GM12874 (cell line): ENCODE data around the gene RNF32.

Experiments
- CTCF ChIP-seq: IDR thresholded peaks from 2 replicates; pipeline ENCODE4 v1.5.1; 2011; ENCODE audit warnings: low read depth, mild to moderate bottlenecking, control low read depth, low read length, moderate library complexity; ENCODE audit not compliant: insufficient read depth

Gene RNF32

GRCh38 chr7:156629873-156630272 lies 10.7 kb upstream of the RNF32 start:
- no peak for TF ChIP-seq CTCF

GRCh38 chr7:156634117-156634516 lies 6.5 kb upstream of the RNF32 start:
- TF ChIP-seq CTCF: no peak

- TF ChIP-seq CTCF: no peak
These were observed 4.8 kb upstream of the RNF32 start for GRCh38 chr7:156635529-156636385.

GRCh38 chr7:156638443-156639077 lies 2.0 kb upstream of the RNF32 start:
- no peak for TF ChIP-seq CTCF

- TF ChIP-seq CTCF: no peak
These were observed 933 bp upstream of the RNF32 start for GRCh38 chr7:156639426-156640256.

GRCh38 chr7:156640949-156641485 lies 443 bp downstream of the RNF32 start:
- TF ChIP-seq CTCF: no peak
